Measurements from ENCODE around the gene TNFAIP1.
A peak's percentile ranks its signal among the peaks of the same experiment; 100 is the strongest.

DNA sequence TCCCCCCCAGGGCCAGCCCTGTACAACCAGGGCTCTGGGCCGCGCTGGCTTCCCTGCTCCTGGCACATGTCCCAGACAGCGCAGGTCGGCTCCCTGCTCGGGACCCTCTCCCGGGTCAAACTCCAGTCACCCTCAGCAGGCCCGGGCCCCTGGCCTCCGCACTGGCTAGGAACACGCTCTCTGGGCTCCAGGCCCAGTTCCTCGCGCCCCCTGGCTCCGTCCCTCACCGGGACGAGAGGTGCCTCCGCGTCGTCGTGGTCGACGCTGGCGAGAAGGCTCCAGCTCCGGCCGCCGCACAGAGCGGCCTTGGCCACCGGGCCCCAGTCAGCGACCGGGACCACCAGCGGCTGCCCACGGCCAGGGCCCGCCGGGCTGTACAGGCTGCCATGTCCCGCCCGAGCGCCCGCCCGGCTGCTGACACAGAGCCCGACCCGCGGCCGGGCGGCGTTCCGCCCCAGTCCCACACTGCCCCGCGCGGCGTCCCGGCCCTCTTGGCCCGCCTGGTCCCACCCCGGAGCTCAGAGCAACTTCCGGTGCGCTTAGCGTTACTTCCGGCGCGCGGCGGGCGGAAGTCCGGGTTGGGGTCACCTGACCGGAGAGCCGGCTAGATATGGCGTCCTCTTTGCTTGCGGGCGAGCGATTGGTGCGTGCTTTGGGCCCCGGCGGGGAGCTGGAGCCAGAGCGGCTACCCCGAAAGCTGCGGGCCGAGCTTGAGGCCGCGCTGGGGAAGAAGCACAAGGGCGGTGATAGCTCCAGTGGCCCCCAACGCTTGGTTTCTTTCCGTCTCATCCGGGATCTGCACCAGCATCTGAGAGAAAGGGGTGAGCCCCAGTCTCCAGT is 21.7 kb downstream of the TNFAIP1 start, which contains the start of gene POLDIP2:
- TF ChIP-seq, protein P1, sequence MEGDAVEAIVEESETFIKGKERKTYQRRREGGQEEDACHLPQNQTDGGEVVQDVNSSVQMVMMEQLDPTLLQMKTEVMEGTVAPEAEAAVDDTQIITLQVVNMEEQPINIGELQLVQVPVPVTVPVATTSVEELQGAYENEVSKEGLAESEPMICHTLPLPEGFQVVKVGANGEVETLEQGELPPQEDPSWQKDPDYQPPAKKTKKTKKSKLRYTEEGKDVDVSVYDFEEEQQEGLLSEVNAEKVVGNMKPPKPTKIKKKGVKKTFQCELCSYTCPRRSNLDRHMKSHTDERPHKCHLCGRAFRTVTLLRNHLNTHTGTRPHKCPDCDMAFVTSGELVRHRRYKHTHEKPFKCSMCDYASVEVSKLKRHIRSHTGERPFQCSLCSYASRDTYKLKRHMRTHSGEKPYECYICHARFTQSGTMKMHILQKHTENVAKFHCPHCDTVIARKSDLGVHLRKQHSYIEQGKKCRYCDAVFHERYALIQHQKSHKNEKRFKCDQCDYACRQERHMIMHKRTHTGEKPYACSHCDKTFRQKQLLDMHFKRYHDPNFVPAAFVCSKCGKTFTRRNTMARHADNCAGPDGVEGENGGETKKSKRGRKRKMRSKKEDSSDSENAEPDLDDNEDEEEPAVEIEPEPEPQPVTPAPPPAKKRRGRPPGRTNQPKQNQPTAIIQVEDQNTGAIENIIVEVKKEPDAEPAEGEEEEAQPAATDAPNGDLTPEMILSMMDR (IDR thresholded peaks at IDR 0.05) = peak in 2 of 4 experiments; percentile 2 to 48
- TF ChIP-seq POLR2A (IDR thresholded peaks at IDR 0.05) = peak; percentile 87 to 94
